Astrocyte (in vitro differentiated cells and primary cell): Measurements from ENCODE around the gene KIRREL3. TPM values are rescaled to one million over a fixed set of nuclear protein-coding genes. Genes with fewer than 3 reads are reported as not detected.

Experiments
- DNase-seq: peaks from one replicate; pipeline ENCODE4 v3.0.0-alpha.2; 2010; ENCODE audit warnings: low read depth
- FAIRE-seq: peaks from 2 replicates; lab custom pipeline; 2011; peaks lifted over from hg19 to GRCh38; lab: Jason Lieb, UNC
- H2AFZ ChIP-seq: 2 replicates; pipeline ENCODE4 v1.6.0; 2012; ENCODE audit warnings: low read depth, low read length, inconsistent platforms
- H3K27ac ChIP-seq: 2 replicates; pipeline ENCODE4 v1.5.1; 2011; ENCODE audit warnings: low read depth, low read length, inconsistent platforms
- H3K27me3 ChIP-seq: 2 replicates; pipeline ENCODE4 v1.6.0; 2011; ENCODE audit warnings: low read length, inconsistent platforms; ENCODE audit not compliant: insufficient read depth
- H3K36me3 ChIP-seq: 2 replicates; pipeline ENCODE4 v1.5.1; 2011; ENCODE audit warnings: low read length, inconsistent platforms; ENCODE audit not compliant: insufficient read depth
- H3K4me1 ChIP-seq: 2 replicates; pipeline ENCODE4 v1.5.1; 2011; ENCODE audit warnings: low read length, inconsistent platforms; ENCODE audit not compliant: insufficient read depth
- H3K4me2 ChIP-seq: 2 replicates; pipeline ENCODE4 v1.6.0; 2012; ENCODE audit warnings: low read length, inconsistent platforms
- H3K4me3 ChIP-seq: 2 replicates; pipeline ENCODE4 v1.5.1; 2011; ENCODE audit warnings: low read depth, mild to moderate bottlenecking, low read length, inconsistent platforms; ENCODE audit not compliant: insufficient read depth
- H3K79me2 ChIP-seq: 2 replicates; pipeline ENCODE4 v1.6.0; 2012; ENCODE audit warnings: mild to moderate bottlenecking, low read length, inconsistent platforms; ENCODE audit not compliant: insufficient read depth
- H3K9ac ChIP-seq: 2 replicates; pipeline ENCODE4 v1.6.0; 2012; ENCODE audit warnings: mild to moderate bottlenecking, low read length, inconsistent platforms
- H3K9me3 ChIP-seq: 2 replicates; pipeline ENCODE4 v1.5.1; 2012; ENCODE audit warnings: low read depth, mild to moderate bottlenecking, low read length, inconsistent platforms; ENCODE audit not compliant: insufficient read depth
- H4K20me1 ChIP-seq: 2 replicates; pipeline ENCODE4 v1.6.0; 2012; ENCODE audit warnings: low read length, inconsistent platforms; ENCODE audit not compliant: insufficient read depth
- H3K27ac Mint-ChIP-seq: one replicate; pipeline ENCODE4 v1.8.0; 2021; ENCODE audit warnings: mild to moderate bottlenecking, mixed read lengths; ENCODE audit not compliant: unreplicated experiment
- H3K27me3 Mint-ChIP-seq: one replicate; pipeline ENCODE4 v1.8.0; 2021; ENCODE audit warnings: low read depth, mixed read lengths; ENCODE audit not compliant: unreplicated experiment
- H3K36me3 Mint-ChIP-seq: one replicate; pipeline ENCODE4 v1.8.0; 2021; ENCODE audit warnings: low read depth, mixed read lengths; ENCODE audit not compliant: unreplicated experiment
- H3K4me1 Mint-ChIP-seq: one replicate; pipeline ENCODE4 v1.8.0; 2021; ENCODE audit warnings: low read depth, mixed read lengths; ENCODE audit not compliant: unreplicated experiment
- H3K4me3 Mint-ChIP-seq: one replicate; pipeline ENCODE4 v1.8.0; 2021; ENCODE audit warnings: mild to moderate bottlenecking, moderate library complexity, mixed read lengths; ENCODE audit not compliant: unreplicated experiment
- H3K9me3 Mint-ChIP-seq: one replicate; pipeline ENCODE4 v1.8.0; 2021; ENCODE audit warnings: mild to moderate bottlenecking, mixed read lengths; ENCODE audit not compliant: unreplicated experiment
- CTCF ChIP-seq: IDR thresholded peaks from 2 replicates; pipeline ENCODE4 v1.5.1; 2011; ENCODE audit warnings: low read depth, mild to moderate bottlenecking, inconsistent platforms, low read length, moderate library complexity; ENCODE audit not compliant: insufficient read depth
- EZH2 ChIP-seq: IDR thresholded peaks from 2 replicates; pipeline ENCODE4 v1.6.1; 2012; ENCODE audit warnings: mild to moderate bottlenecking, low read length, inconsistent platforms; ENCODE audit not compliant: insufficient read depth
- total RNA-seq: library from RNA; stranded (reverse); gene quantifications from 2 replicates; pipeline ENCODE4 v1.2.1, GENCODE V29; 2021

Gene KIRREL3
- total RNA-seq, 1 donor from 2014 or later = 0.91 TPM

GRCh38 chr11:126996036-126996804 is 4.3 kb downstream of the KIRREL3 start:
- DNase-seq (no peak), FAIRE-seq (no peak)
- TF ChIP-seq EZH2 (no peak), CTCF (no peak)
- no peaks in the 10 kb centered on the region for H3K36me3 ChIP-seq
- peaks cover 29% of the 10 kb centered on the region for H3K79me2 ChIP-seq
- no peaks in the 10 kb centered on the region for H3K9me3 ChIP-seq
- no peak overlapping the region for H2AFZ ChIP-seq
- H3K27ac ChIP-seq = peak overlapping the region; percentile 2
- H3K27me3 ChIP-seq = no peaks in the 10 kb centered on the region
- peaks cover 36% of the 10 kb centered on the region for H3K4me1 Mint-ChIP-seq
- H3K4me2 ChIP-seq = no peak overlapping the region
- no peaks in the 10 kb centered on the region for H3K36me3 Mint-ChIP-seq
- no peak overlapping the region for H3K4me3 Mint-ChIP-seq
- H3K27me3 Mint-ChIP-seq = peaks cover 17% of the 10 kb centered on the region
- H3K9ac ChIP-seq = no peak overlapping the region
- H3K4me1 ChIP-seq = peaks cover 35% of the 10 kb centered on the region
- H4K20me1 ChIP-seq = no peaks in the 10 kb centered on the region
- no peaks in the 10 kb centered on the region for H3K9me3 Mint-ChIP-seq
- H3K27ac Mint-ChIP-seq = no peak overlapping the region
- H3K4me3 ChIP-seq = no peak overlapping the region

- Histone ChIP-seq H3K9ac (peak overlapping the region; percentile 92), H3K27ac (peak overlapping the region; percentile 100), H4K20me1 (no peaks in the 10 kb centered on the region), H3K79me2 (peaks cover 25% of the 10 kb centered on the region), H3K36me3 (no peaks in the 10 kb centered on the region), H3K4me1 (peaks cover 44% of the 10 kb centered on the region), H3K9me3 (no peaks in the 10 kb centered on the region), H3K4me2 (peak overlapping the region; percentile 85), H3K27me3 (no peaks in the 10 kb centered on the region), H2AFZ (no peak overlapping the region), H3K4me3 (peak overlapping the region; percentile 48)
- Mint-ChIP-seq H3K9me3 (no peaks in the 10 kb centered on the region), H3K36me3 (no peaks in the 10 kb centered on the region), H3K27ac (peak overlapping the region; percentile 99), H3K4me3 (no peak overlapping the region), H3K4me1 (peaks cover 46% of the 10 kb centered on the region), H3K27me3 (peaks cover 19% of the 10 kb centered on the region)
- peak; percentile 65 for FAIRE-seq
- DNase-seq = peak; percentile 15
- TF ChIP-seq EZH2 (no peak), CTCF (no peak)
These were observed 7.0 kb downstream of the KIRREL3 start for GRCh38 chr11:126993599-126993998.

DNA sequence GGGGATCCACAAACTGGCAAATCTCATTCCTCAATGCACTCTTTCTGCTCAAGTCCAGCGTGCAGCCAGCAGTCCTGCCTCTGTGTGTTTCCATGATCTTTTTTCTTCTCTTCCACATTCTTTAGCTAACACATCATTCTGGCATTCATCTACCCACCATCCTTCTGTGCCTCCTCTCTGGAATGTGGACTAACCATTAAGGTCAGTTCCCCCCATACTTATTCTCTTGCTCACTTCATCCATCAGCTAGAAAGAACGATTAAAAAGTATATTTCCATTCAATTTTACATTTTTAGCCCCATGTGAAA is 7.8 kb downstream of the KIRREL3 start:
- Histone ChIP-seq H3K4me3 (peak overlapping the region; percentile 48), H4K20me1 (no peaks in the 10 kb centered on the region), H2AFZ (no peak overlapping the region), H3K4me2 (peak overlapping the region; percentile 85), H3K4me1 (peaks cover 44% of the 10 kb centered on the region), H3K27ac (peak overlapping the region; percentile 100), H3K79me2 (peaks cover 20% of the 10 kb centered on the region), H3K27me3 (no peaks in the 10 kb centered on the region), H3K9ac (peak overlapping the region; percentile 92), H3K9me3 (no peaks in the 10 kb centered on the region), H3K36me3 (no peaks in the 10 kb centered on the region)
- peak overlapping the region; percentile 1 for H3K4me3 Mint-ChIP-seq
- DNase-seq (peak; percentile 98), FAIRE-seq (peak; percentile 58)
- H3K4me1 Mint-ChIP-seq = peaks cover 46% of the 10 kb centered on the region
- TF ChIP-seq CTCF (no peak), EZH2 (no peak)
- H3K36me3 Mint-ChIP-seq = no peaks in the 10 kb centered on the region
- H3K27ac Mint-ChIP-seq = peak overlapping the region; percentile 99
- H3K27me3 Mint-ChIP-seq = peaks cover 19% of the 10 kb centered on the region
- H3K9me3 Mint-ChIP-seq = no peaks in the 10 kb centered on the region
